Neural progenitor cell (in vitro differentiated cells): ENCODE data around the gene PILRA.
"Not testable (repeated sequence)": the region's sequence is repeated elsewhere in the genome, so short reads cannot be mapped to it uniquely, and the experiment has no call there.

Source experiments
- CTCF ChIP-seq: fragments of 200-600 bp; sonication (generic); IDR thresholded peaks from 2 replicates; pipeline ENCODE4 v1.5.1; 2017; ENCODE audit warnings: antibody characterized with exemption, mild to moderate bottlenecking
- EZH2phosphoT487 ChIP-seq: fragments of 200-600 bp; sonication (generic); IDR thresholded peaks from 2 replicates; pipeline ENCODE4 v1.6.1; 2017; ENCODE audit warnings: antibody characterized with exemption

GRCh38 chr7:100338083-100338696 lies 35.1 kb upstream of the PILRA start:
- TF ChIP-seq CTCF, EZH2phosphoT487: not testable (repeated sequence)
